Type B pancreatic cell (in vitro differentiated cells): Measurements from ENCODE around the gene TNRC6C. TPM values are rescaled to one million over a fixed set of nuclear protein-coding genes. Genes with fewer than 3 reads are reported as not detected.

ENCODE experiments used
- DNase-seq: peaks from one replicate; pipeline ENCODE4 v3.0.0; 2021; ENCODE audit warnings: mixed read lengths; ENCODE audit not compliant: unreplicated experiment; ENCODE audit errors: extremely low spot score
- H3K27ac Mint-ChIP-seq: 2 replicates; pipeline ENCODE4 v1.8.0; 2021; ENCODE audit warnings: mild to moderate bottlenecking, mixed read lengths
- H3K27me3 Mint-ChIP-seq: 2 replicates; pipeline ENCODE4 v1.8.0; 2021; ENCODE audit warnings: mixed read lengths
- H3K36me3 Mint-ChIP-seq: 2 replicates; pipeline ENCODE4 v1.8.0; 2021; ENCODE audit warnings: mixed read lengths
- H3K4me1 Mint-ChIP-seq: one replicate; pipeline ENCODE4 v1.8.0; 2021; ENCODE audit warnings: mixed read lengths; ENCODE audit not compliant: unreplicated experiment
- H3K4me3 Mint-ChIP-seq: 2 replicates; pipeline ENCODE4 v1.8.0; 2021; ENCODE audit warnings: mild to moderate bottlenecking, mixed read lengths
- H3K9me3 Mint-ChIP-seq: 2 replicates; pipeline ENCODE4 v1.8.0; 2021; ENCODE audit warnings: mixed read lengths
- total RNA-seq: library from RNA; stranded (reverse); gene quantifications from 2 replicates; pipeline ENCODE4 v1.2.1, GENCODE V29; 2021; ENCODE audit warnings: low replicate concordance
- TF ChIP-seq, protein P1 (sequence below): fragments of 200-600 bp; sonication (generic); conservative IDR thresholded peaks from 2 replicates; pipeline ENCODE4 v1.5.0; 2021; ENCODE audit warnings: antibody characterized with exemption, mild to moderate bottlenecking

TNRC6C gene
- total RNA-seq, 1 donor from 2014 or later, result 36.7 TPM

- Mint-ChIP-seq H3K9me3 (no peaks in the 10 kb centered on the region), H3K27me3 (peaks cover 4% of the 10 kb centered on the region), H3K36me3 (peaks cover 7% of the 10 kb centered on the region), H3K4me3 (peak overlapping the region; percentile 59), H3K4me1 (peaks cover 9% of the 10 kb centered on the region), H3K27ac (no peak overlapping the region)
- DNase-seq, result no peak
- TF ChIP-seq, protein P1, sequence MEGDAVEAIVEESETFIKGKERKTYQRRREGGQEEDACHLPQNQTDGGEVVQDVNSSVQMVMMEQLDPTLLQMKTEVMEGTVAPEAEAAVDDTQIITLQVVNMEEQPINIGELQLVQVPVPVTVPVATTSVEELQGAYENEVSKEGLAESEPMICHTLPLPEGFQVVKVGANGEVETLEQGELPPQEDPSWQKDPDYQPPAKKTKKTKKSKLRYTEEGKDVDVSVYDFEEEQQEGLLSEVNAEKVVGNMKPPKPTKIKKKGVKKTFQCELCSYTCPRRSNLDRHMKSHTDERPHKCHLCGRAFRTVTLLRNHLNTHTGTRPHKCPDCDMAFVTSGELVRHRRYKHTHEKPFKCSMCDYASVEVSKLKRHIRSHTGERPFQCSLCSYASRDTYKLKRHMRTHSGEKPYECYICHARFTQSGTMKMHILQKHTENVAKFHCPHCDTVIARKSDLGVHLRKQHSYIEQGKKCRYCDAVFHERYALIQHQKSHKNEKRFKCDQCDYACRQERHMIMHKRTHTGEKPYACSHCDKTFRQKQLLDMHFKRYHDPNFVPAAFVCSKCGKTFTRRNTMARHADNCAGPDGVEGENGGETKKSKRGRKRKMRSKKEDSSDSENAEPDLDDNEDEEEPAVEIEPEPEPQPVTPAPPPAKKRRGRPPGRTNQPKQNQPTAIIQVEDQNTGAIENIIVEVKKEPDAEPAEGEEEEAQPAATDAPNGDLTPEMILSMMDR, result no peak
These were observed 167.7 kb downstream of the TNRC6C start for GRCh38 chr17:78125976-78126894.

GRCh38 chr17:78126895-78127238 lies 168.4 kb downstream of the TNRC6C start:
- no peak for DNase-seq
- TF ChIP-seq, protein P1, result no peak
- H3K36me3 Mint-ChIP-seq, result peaks cover 7% of the 10 kb centered on the region
- peaks cover 9% of the 10 kb centered on the region for H3K4me1 Mint-ChIP-seq
- peak overlapping the region; percentile 89 for H3K27ac Mint-ChIP-seq
- H3K4me3 Mint-ChIP-seq, result peak overlapping the region; percentile 87
- H3K9me3 Mint-ChIP-seq, result no peaks in the 10 kb centered on the region
- H3K27me3 Mint-ChIP-seq, result peaks cover 4% of the 10 kb centered on the region

DNA sequence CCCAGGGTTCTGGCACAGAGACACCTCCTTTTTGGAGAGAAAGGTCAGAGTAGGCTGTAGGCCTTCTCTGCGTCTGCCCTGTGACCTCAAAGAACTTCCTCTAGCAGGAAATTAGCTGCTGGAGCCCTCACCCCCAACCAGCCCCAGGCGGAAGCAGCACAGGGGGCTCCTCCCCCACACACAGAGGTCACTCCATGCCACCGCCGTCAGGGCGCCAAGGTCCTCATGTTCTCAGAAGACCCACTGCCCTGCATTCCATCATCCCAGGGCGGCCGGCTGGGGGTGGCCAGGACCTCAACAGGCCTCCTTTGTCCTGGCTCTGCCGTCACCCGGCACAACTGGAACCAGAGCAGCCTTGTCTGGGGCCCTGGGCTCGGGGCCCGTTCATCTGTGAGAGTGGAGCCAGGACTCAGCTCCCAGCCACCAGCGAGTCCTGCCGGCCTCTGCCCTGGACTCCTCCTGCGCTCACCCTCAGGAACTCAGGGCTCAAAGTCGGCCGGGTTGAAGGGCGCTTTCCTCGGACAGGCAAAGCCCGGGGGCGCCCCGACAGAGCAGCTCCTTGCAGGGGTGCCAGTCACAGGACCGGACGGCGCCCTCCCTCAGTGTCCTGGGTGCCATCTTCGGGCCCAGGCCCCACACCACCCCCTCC lies 168.9 kb downstream of the TNRC6C start:
- H3K27me3 Mint-ChIP-seq, result peaks cover 4% of the 10 kb centered on the region
- peak overlapping the region; percentile 87 for H3K4me3 Mint-ChIP-seq
- DNase-seq, result no peak
- H3K36me3 Mint-ChIP-seq, result peaks cover 7% of the 10 kb centered on the region
- TF ChIP-seq, protein P1, result no peak
- no peaks in the 10 kb centered on the region for H3K9me3 Mint-ChIP-seq
- peaks cover 9% of the 10 kb centered on the region for H3K4me1 Mint-ChIP-seq
- peak overlapping the region; percentile 89 for H3K27ac Mint-ChIP-seq

GRCh38 chr17:78127888-78128550 lies 169.5 kb downstream of the TNRC6C start:
- peaks cover 6% of the 10 kb centered on the region for H3K36me3 Mint-ChIP-seq
- peaks cover 9% of the 10 kb centered on the region for H3K4me1 Mint-ChIP-seq
- H3K27me3 Mint-ChIP-seq, result peaks cover 4% of the 10 kb centered on the region
- TF ChIP-seq, protein P1, result no peak
- peak overlapping the region; percentile 87 for H3K4me3 Mint-ChIP-seq
- DNase-seq, result no peak
- peak overlapping the region; percentile 89 for H3K27ac Mint-ChIP-seq
- no peaks in the 10 kb centered on the region for H3K9me3 Mint-ChIP-seq

GRCh38 chr17:78128551-78129350 lies 170.2 kb downstream of the TNRC6C start, which contains the start of gene TMC6:
TMC6 (minus strand) TSS chr17:78128755; CDS start chr17:78126832, 1,923 bp downstream.
- no peak for DNase-seq
- H3K4me3 Mint-ChIP-seq, result peak within 1 kb of the TSS; percentile 93
- no peaks in the 10 kb centered on the region for H3K9me3 Mint-ChIP-seq
- TF ChIP-seq, protein P1, result no peak
- H3K4me1 Mint-ChIP-seq, result peaks cover 10% of the 10 kb centered on the region
- peak within 1 kb of the TSS; percentile 89 for H3K27ac Mint-ChIP-seq
- H3K27me3 Mint-ChIP-seq, result peaks cover 5% of the 10 kb centered on the region
- peaks cover 2% of the 10 kb centered on the region for H3K36me3 Mint-ChIP-seq
